H9 (cell line): ENCODE data around the gene TIAM1. TPM values are rescaled to one million over a fixed set of nuclear protein-coding genes. Genes with fewer than 3 reads are reported as not detected.

Source experiments
- DNase-seq: peaks from one replicate; pipeline ENCODE4 v3.0.0-alpha.2; 2017
- H2AFZ ChIP-seq: one replicate; pipeline ENCODE4 v1.6.1; 2013; ENCODE audit warnings: mild to moderate bottlenecking, low read length, control low read depth, moderate library complexity
- H2AK5ac ChIP-seq: 2 replicates; pipeline ENCODE4 v1.6.1; 2013; ENCODE audit warnings: low read length, control low read depth, mixed read lengths; ENCODE audit not compliant: insufficient read length
- H2BK120ac ChIP-seq: one replicate; pipeline ENCODE4 v1.6.1; 2013; ENCODE audit warnings: low read depth, mild to moderate bottlenecking, low read length, control low read depth, inconsistent platforms; ENCODE audit not compliant: poor library complexity, severe bottlenecking
- H2BK12ac ChIP-seq: 2 replicates; pipeline ENCODE4 v1.6.1; 2013; ENCODE audit warnings: low read length, control low read depth, mixed read lengths, low read depth; ENCODE audit not compliant: insufficient read length
- H2BK15ac ChIP-seq: 2 replicates; pipeline ENCODE4 v1.6.1; 2013; ENCODE audit warnings: low read depth, low read length, control low read depth
- H2BK20ac ChIP-seq: one replicate; pipeline ENCODE4 v1.6.1; 2013; ENCODE audit warnings: low read depth, mild to moderate bottlenecking, low read length, control low read depth, inconsistent platforms; ENCODE audit not compliant: poor library complexity, severe bottlenecking
- H2BK5ac ChIP-seq: 2 replicates; pipeline ENCODE4 v1.6.1; 2013; ENCODE audit warnings: low read length, control low read depth, mixed read lengths; ENCODE audit not compliant: insufficient read length
- H3K14ac ChIP-seq: 2 replicates; pipeline ENCODE4 v1.6.1; 2013; ENCODE audit warnings: low read length, control low read depth; ENCODE audit not compliant: insufficient read depth
- H3K18ac ChIP-seq: 2 replicates; pipeline ENCODE4 v1.6.1; 2013; ENCODE audit warnings: low read depth, mild to moderate bottlenecking, mixed read lengths, low read length, control low read depth; ENCODE audit not compliant: insufficient read length
- H3K23ac ChIP-seq: 2 replicates; pipeline ENCODE4 v1.6.1; 2013; ENCODE audit warnings: low read length, control low read depth, mixed read lengths, low read depth; ENCODE audit not compliant: insufficient read length
- H3K23me2 ChIP-seq: 2 replicates; pipeline ENCODE4 v1.6.1; 2013; ENCODE audit warnings: low read depth, mild to moderate bottlenecking, mixed read lengths, low read length, control low read depth; ENCODE audit not compliant: insufficient read length, poor library complexity, severe bottlenecking
- H3K27ac ChIP-seq: 2 replicates; pipeline ENCODE4 v1.5.1; 2013; ENCODE audit warnings: low read length, control low read depth, mixed read lengths, low read depth; ENCODE audit not compliant: insufficient read length
- H3K27me3 ChIP-seq: 2 replicates; pipeline ENCODE4 v1.6.1; 2013; ENCODE audit warnings: low read length, control low read depth, inconsistent platforms; ENCODE audit not compliant: insufficient read depth
- H3K4ac ChIP-seq: 2 replicates; pipeline ENCODE4 v1.6.1; 2013; ENCODE audit warnings: low read depth, mild to moderate bottlenecking, control low read depth, inconsistent platforms, low read length, moderate library complexity
- H3K4me1 ChIP-seq: 2 replicates; pipeline ENCODE4 v1.6.1; 2013; ENCODE audit warnings: low read length, control low read depth, inconsistent platforms; ENCODE audit not compliant: insufficient read depth
- H3K4me2 ChIP-seq: 2 replicates; pipeline ENCODE4 v1.6.1; 2013; ENCODE audit warnings: low read length, control low read depth, mixed read lengths; ENCODE audit not compliant: insufficient read length, insufficient read depth
- H3K56ac ChIP-seq: 2 replicates; pipeline ENCODE4 v1.6.1; 2013; ENCODE audit warnings: low read depth, mild to moderate bottlenecking, mixed read lengths, low read length, control low read depth; ENCODE audit not compliant: insufficient read length
- H3K79me1 ChIP-seq: 2 replicates; pipeline ENCODE4 v1.6.1; 2013; ENCODE audit warnings: low read depth, mild to moderate bottlenecking, moderate library complexity, low read length, control low read depth, inconsistent platforms; ENCODE audit not compliant: insufficient read depth, poor library complexity, severe bottlenecking
- H3K79me2 ChIP-seq: 2 replicates; pipeline ENCODE4 v1.6.1; 2013; ENCODE audit warnings: low read length, control low read depth, inconsistent platforms; ENCODE audit not compliant: insufficient read depth
- H3K9ac ChIP-seq: 2 replicates; pipeline ENCODE4 v1.6.1; 2013; ENCODE audit warnings: low read length, control low read depth, mixed read lengths; ENCODE audit not compliant: insufficient read length; ENCODE audit errors: extremely low read depth
- H3K9me3 ChIP-seq: one replicate; pipeline ENCODE4 v1.6.1; 2013; ENCODE audit warnings: low read depth, low read length, inconsistent platforms; ENCODE audit not compliant: control insufficient read depth
- H3T11ph ChIP-seq: one replicate; pipeline ENCODE4 v1.6.1; 2013; ENCODE audit warnings: mild to moderate bottlenecking, low read length, control low read depth, inconsistent platforms
- H4K20me1 ChIP-seq: one replicate; pipeline ENCODE4 v1.6.1; 2013; ENCODE audit not compliant: control insufficient read depth, insufficient read length, insufficient read depth
- H4K5ac ChIP-seq: 2 replicates; pipeline ENCODE4 v1.6.1; 2013; ENCODE audit warnings: low read depth, mild to moderate bottlenecking, mixed read lengths, low read length, control low read depth; ENCODE audit not compliant: insufficient read length
- H4K8ac ChIP-seq: replicated peaks from 2 replicates; pipeline ENCODE4 v1.6.1; 2013; ENCODE audit warnings: low read length, control low read depth, mixed read lengths, low read depth; ENCODE audit not compliant: insufficient read length
- H4K91ac ChIP-seq: 2 replicates; pipeline ENCODE4 v1.6.1; 2013; ENCODE audit warnings: low read depth, mild to moderate bottlenecking, moderate library complexity, mixed read lengths, low read length, control low read depth; ENCODE audit not compliant: insufficient read length
- H3K27ac Mint-ChIP-seq, 3 experiments: 2 replicates in 2 of 3; 3 replicates in 1 of 3; pipeline ENCODE4 v1.8.0; 2020 to 2021; ENCODE audit warnings: mixed read lengths in 3 of 3, mild to moderate bottlenecking in 1 of 3, moderate library complexity in 1 of 3
- H3K27me3 Mint-ChIP-seq: 2 replicates; pipeline ENCODE4 v1.8.0; 2021; ENCODE audit warnings: low read depth, mild to moderate bottlenecking, moderate library complexity, mixed read lengths
- H3K36me3 Mint-ChIP-seq, 3 experiments: 2 replicates in 2 of 3; 3 replicates in 1 of 3; pipeline ENCODE4 v1.8.0; 2020 to 2021; ENCODE audit warnings: low read depth in 3 of 3, mixed read lengths in 3 of 3; ENCODE audit not compliant: insufficient read depth in 1 of 3
- H3K4me1 Mint-ChIP-seq, 2 experiments: 2 replicates each; pipeline ENCODE4 v1.8.0; 2020; ENCODE audit warnings: mixed read lengths in 2 of 2
- H3K4me3 Mint-ChIP-seq, 2 experiments: 2 replicates in 1 of 2; 3 replicates in 1 of 2; pipeline ENCODE4 v1.8.0; 2020 to 2021; ENCODE audit warnings: mild to moderate bottlenecking in 2 of 2, mixed read lengths in 2 of 2, moderate library complexity in 1 of 2
- H3K9me3 Mint-ChIP-seq, 2 experiments: 2 replicates in 1 of 2; 3 replicates in 1 of 2; pipeline ENCODE4 v1.8.0; 2020; ENCODE audit warnings: mild to moderate bottlenecking in 2 of 2, mixed read lengths in 2 of 2, moderate library complexity in 1 of 2
- WGBS: extraction: QIAGEN DNeasy Blood & Tissue Kit; methylation state at CpG from one replicate; pipeline ENCODE4 v1.1.7; 2013; ENCODE audit warnings: missing lambda C conversion rate, low lambda C conversion rate, mixed read lengths; ENCODE audit not compliant: insufficient read length; ENCODE audit errors: extremely low coverage; 5-methylcytosine and 5-hydroxymethylcytosine counted together
- total RNA-seq: library from RNA; stranded (reverse); gene quantifications from 2 replicates; pipeline ENCODE4 v1.2.1, GENCODE V29; 2021
- TF ChIP-seq, protein P1 (sequence below): fragments of 200-600 bp; sonication (generic); conservative IDR thresholded peaks from 3 replicates; pipeline ENCODE4 v1.8.0; 2021; ENCODE audit warnings: antibody characterized with exemption, mild to moderate bottlenecking

Gene TIAM1
- total RNA-seq, 1 experiment from 2014 or later, result 23.1 TPM

DNA sequence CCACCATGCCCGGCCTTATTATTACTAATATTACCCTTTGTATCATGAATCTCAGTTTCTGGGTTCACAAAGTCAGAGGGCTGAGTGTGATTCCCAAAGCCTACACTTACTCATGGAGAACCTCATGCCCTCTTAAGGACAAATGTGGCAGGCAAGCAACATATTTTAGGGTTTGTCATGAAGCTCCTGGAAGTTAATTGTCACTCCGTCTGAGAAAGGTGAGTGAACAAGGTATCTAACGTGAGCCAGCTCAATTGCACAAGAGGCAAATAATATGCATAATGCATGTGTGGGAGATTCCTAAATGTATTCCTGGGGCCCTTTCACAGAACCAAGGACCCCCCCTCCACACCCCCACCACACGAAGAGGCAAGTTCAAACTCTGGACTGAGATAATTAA, 10.1 kb upstream of the TIAM1 start:
- no peak overlapping the region for H3K4me2 ChIP-seq
- no peak overlapping the region for H3K4me3 Mint-ChIP-seq
- no peaks in the 10 kb centered on the region; a peak in 1 of 5 replicates for H3K9me3 Mint-ChIP-seq
- no peak overlapping the region for H3K14ac ChIP-seq
- no peaks in the 10 kb centered on the region for H3K4me1 ChIP-seq
- H2BK5ac ChIP-seq, result no peak overlapping the region
- no peak overlapping the region for H3K27ac Mint-ChIP-seq
- no peaks in the 10 kb centered on the region for H3K27me3 Mint-ChIP-seq
- no peak overlapping the region for H3K9ac ChIP-seq
- no peak overlapping the region for H2BK12ac ChIP-seq
- TF ChIP-seq, protein P1, sequence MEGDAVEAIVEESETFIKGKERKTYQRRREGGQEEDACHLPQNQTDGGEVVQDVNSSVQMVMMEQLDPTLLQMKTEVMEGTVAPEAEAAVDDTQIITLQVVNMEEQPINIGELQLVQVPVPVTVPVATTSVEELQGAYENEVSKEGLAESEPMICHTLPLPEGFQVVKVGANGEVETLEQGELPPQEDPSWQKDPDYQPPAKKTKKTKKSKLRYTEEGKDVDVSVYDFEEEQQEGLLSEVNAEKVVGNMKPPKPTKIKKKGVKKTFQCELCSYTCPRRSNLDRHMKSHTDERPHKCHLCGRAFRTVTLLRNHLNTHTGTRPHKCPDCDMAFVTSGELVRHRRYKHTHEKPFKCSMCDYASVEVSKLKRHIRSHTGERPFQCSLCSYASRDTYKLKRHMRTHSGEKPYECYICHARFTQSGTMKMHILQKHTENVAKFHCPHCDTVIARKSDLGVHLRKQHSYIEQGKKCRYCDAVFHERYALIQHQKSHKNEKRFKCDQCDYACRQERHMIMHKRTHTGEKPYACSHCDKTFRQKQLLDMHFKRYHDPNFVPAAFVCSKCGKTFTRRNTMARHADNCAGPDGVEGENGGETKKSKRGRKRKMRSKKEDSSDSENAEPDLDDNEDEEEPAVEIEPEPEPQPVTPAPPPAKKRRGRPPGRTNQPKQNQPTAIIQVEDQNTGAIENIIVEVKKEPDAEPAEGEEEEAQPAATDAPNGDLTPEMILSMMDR, result no peak
- H3K79me1 ChIP-seq, result no peaks in the 10 kb centered on the region
- H3K4ac ChIP-seq, result no peak overlapping the region
- no peak overlapping the region for H3K18ac ChIP-seq
- H4K91ac ChIP-seq, result no peak overlapping the region
- H4K5ac ChIP-seq, result no peak overlapping the region
- H2AK5ac ChIP-seq, result no peak overlapping the region
- no peak overlapping the region for H3K56ac ChIP-seq
- no peaks in the 10 kb centered on the region for H3K36me3 Mint-ChIP-seq
- H4K20me1 ChIP-seq, result no peaks in the 10 kb centered on the region
- no peak overlapping the region for H2BK15ac ChIP-seq
- H3T11ph ChIP-seq, result no peak overlapping the region
- no peaks in the 10 kb centered on the region for H3K9me3 ChIP-seq
- no peak overlapping the region for H2BK120ac ChIP-seq
- H3K79me2 ChIP-seq, result no peaks in the 10 kb centered on the region
- H4K8ac ChIP-seq, result no peak overlapping the region
- DNase-seq, result no peak
- H2AFZ ChIP-seq, result no peak overlapping the region
- H3K27me3 ChIP-seq, result no peaks in the 10 kb centered on the region
- H2BK20ac ChIP-seq, result no peak overlapping the region
- no peaks in the 10 kb centered on the region for H3K23me2 ChIP-seq
- H3K27ac ChIP-seq, result no peak overlapping the region
- no peak overlapping the region for H3K23ac ChIP-seq
- no CpG with 5 or more reads among the region's 4 CpGs for WGBS
- peaks cover under 1 to 1% of the 10 kb centered on the region in 2 experiments; a peak in 3 of 4 replicates for H3K4me1 Mint-ChIP-seq
